Activated CD4-positive, alpha-beta T cell treated with anti-CD3 and anti-CD28 coated beads, Interleukin-2, Interleukin-6, amounts not matched to agents 100 ng/mL and 50 ng/mL, durations not matched to agents 16 hours and 8 hours (primary cell): ENCODE results near the gene RINL.

Experiments
- DNase-seq: peaks from one replicate; pipeline ENCODE4 v3.0.0-alpha.2; 2020

Gene RINL

DNA sequence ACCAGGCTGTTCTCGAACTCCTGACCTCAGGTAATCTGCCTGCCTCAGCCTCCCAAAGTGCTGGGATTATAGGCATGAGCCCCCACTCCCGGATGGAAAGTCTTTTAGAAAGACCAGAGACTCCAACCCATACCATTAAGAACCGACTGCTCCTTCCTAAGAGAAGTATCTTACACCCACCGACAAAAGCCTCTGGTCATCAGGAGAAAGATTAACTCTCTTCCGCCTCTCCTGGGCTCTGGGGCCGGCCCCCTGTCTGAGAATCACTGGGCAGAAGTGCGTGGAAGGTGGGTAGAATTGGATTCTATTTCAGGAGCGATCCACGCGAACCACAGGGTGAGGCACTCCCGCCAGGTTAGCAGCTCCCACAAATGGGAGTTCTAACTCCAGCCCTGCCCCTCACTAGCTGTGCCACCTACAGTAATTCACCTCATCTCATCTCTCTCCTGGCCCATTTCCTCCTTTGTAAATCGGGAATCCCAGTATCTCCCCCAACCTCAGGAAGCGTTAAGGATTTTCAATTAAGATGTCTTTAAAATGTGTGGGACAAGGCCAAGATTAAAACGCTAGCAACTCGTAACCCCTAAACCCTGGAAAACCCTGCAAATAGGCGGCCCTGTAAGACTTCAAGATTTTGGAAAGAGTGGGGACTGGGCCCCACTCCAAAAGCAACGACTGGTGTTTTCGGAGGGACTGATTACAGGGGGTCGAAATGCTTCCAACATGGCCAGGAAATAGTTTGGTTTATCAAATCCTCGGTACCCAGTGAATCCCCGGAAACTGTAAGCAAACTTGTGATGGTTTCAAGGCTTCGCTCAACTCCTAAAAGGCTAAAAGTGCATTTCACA, 29.6 kb downstream of the RINL start:
- DNase-seq: no peak

GRCh38 chr19:38846097-38846496, 32.0 kb downstream of the RINL start:
- no peak for DNase-seq

DNA sequence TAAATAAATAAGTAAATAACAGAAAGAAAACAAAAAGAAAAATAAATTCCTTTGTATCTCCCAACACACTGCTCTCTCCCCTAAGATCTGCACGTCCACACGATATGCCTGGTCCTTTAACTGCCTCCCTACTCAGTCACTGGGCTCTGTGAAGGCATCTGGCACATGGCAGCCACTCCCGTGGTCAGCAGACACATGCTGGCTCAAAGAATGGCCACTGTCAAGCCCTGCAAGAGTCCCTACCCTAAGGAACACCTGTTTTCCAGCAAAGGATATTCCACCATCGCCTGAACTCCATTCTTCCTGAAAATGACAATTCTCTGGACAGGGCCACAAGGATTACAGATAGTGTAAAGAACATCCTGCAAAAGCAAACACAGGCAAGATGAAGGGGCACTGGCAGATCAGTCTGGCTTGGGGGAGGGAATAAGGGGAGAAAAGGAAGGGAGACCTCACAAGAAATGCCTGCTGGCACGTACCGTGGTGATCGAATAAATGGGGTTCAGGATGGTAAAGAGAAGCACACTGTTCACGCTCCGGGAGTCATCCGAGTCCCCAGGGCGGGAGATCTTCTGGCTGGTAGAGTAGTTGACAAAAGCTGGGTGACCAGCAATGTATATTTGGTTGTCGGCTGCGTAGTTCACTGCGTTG, 32.6 kb downstream of the RINL start:
- DNase-seq: no peak

GRCh38 chr19:38844093-38844686, 33.9 kb downstream of the RINL start:
- DNase-seq: no peak

DNA sequence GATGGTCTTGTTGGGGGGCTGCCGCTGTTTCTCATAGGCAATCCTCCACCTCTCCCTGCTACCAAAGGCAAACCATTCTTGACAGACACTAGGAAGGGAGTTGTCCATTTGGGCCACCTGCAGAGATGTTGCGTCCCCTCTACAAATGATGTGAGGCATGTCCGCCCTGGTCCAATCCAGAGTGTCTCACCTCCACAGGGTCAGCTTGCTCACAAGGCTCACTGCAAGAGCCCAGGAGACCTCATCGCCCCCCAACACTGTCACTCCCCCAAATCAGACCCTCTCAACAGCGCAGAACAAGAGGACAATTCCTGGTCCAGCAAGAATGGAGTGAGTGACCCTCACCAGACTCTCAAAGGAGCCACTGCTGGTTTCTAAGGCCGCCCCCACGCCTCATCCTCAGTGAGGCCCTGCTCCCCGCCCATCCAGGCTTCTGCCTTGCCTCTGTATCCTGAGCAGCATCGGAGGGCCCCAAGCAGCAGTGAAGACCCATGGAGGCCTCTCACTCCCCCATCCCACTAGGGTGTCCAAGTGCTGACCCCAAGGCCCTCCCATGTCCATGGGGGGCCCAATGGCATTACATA, 34.8 kb downstream of the RINL start:
- no peak for DNase-seq

DNA sequence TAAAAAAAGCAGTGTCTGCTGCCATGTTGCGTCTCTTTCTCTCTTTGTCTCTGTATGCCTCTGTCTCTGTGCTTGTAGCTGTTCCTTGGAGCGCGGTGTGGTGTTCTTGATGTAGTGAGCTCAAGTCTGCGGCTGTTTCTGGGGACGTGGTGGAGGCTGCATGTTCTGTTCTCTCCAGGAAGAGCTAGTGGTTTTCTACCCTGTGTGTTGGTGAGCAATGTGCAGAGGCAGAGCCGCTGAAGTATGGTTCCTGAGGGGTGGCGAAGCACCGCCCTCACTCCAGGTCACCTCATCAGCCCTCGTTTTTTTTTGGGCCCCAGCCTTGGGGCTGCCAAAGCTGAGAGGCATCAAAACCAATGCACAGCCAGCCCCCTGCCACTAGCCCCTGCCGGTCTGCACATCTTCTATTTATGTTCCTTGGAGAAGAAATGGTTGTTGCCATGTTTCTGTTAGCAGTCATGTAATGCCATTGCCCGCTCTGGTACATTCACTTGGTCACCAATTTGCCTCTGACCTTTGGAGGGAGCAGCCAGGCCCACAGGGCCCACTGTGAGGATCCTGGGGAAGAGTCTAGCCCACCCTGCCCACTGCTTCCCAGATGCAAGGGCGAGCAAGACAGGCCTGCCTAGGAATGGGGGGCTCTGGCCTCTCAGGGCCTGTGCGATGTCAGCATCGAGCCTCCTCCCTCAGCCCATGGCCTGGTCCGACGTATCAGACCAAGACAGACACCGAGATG, 35.5 kb downstream of the RINL start:
- peak; percentile 77 for DNase-seq

GRCh38 chr19:38841787-38842438, 36.2 kb downstream of the RINL start:
- no peak for DNase-seq

- no peak for DNase-seq
Measured at GRCh38 chr19:38841180-38841766, 36.8 kb downstream of the RINL start.

DNA sequence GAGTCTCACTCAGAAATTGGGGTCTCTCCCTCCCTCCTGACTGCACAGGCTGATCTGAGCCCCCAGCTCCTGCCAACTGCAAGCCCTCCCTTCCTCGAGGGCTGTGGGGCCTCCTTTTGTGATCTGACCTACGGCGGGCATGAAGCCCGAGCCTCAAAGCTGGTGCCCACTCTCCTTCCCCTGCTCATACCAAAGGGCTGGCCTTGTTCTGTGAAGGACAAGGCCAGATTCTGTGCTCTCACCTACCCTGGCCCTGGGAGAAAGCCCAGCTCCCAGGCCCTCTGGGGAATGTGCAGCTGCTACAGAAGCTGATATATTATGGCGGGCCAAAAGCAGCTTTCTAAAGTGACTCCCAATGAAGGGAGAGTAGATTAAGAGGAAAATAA, 37.5 kb downstream of the RINL start:
- DNase-seq: no peak

- no peak for DNase-seq
Measured at GRCh38 chr19:38839816-38840582, 38.1 kb downstream of the RINL start.

GRCh38 chr19:38838986-38839761, 38.9 kb downstream of the RINL start:
- no peak for DNase-seq

DNA sequence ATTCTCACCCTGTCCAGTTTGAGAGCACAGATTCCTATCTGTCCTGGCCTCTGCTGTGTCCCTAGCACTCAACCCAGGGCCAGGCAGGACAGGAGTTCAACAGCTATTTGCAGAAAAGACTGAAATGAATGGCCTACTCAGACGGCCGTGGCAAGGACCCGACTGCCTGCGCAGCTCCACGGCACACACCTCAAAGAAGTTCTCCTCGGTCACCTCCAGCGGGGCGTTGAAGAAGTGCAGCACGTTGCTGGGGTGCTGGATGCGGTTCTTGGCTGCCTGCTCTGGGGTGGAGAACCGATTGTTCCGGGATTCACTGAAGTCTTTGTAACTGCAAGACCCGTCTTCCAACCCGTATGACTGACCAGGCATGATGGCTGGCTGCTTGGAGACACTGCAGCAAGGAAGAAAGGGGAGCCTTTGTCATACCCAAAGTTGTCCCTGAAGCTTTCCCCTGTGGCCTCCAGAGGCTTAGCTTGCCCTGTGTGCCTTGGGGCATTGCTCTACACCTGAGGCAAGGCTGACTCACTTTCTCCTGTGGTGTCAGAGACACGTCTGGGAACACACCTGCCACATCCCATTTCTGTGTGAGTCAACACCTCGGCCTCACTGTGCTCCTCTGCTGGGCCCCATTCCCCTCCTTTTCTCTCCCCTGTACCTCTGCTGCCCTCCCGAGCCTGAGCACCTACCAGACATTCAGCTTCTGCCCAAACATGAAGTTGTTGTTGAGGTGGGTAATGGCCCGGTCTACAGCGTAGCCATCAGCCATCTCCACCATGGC, 39.7 kb downstream of the RINL start:
- DNase-seq: no peak

GRCh38 chr19:38837656-38838121, 40.4 kb downstream of the RINL start:
- DNase-seq: no peak

- DNase-seq: no peak
Measured at GRCh38 chr19:38836983-38837626, 41.0 kb downstream of the RINL start.

GRCh38 chr19:38836159-38836982, 41.7 kb downstream of the RINL start:
- no peak for DNase-seq

- no peak for DNase-seq
Measured at GRCh38 chr19:38834590-38834989, 43.5 kb downstream of the RINL start.

DNA sequence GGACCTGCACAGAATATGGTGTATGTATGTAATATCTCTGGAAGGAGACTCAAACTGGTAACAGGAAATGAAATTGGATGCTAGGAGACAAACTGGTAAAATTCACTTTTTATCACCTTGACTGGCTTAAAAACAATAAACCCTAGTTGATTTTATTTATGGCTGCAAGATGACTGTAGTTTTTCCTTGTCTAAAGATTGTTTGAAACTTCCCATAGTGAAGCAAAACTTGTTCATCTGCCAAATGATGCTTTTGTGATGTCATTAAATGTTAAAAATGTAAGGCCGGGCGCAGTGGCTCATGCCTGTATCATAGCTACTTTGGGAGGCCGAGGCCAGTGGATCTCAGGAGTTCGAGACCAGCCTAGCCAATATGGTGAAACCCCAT, 44.0 kb downstream of the RINL start:
- no peak for DNase-seq

DNA sequence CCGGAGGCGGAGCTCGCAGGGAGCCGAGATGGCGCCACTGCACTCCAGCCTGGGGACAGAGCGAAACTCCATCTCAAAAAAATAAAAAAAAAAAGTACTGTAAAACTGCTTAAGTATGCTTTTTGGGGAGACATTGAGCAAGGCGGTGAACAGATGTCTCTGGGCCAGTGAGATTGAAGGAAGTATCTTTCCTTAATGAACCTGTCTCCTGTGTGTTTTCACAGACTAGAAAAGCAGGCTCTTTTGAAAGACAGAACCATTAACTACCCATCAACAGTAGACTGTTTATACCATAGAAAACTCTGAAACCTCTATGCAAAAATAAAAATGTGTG, 45.0 kb downstream of the RINL start:
- DNase-seq: no peak
